GM23338 (cell line): ENCODE measurements around the gene PLXND1.

ENCODE experiments used
- CREB1 ChIP-seq: fragments of 250-450 bp; sonication (Bioruptor Pico); IDR thresholded peaks from 2 replicates; pipeline ENCODE4 v1.5.0; 2020; ENCODE audit warnings: low read depth, mild to moderate bottlenecking, moderate library complexity
- CTCF ChIP-seq, 2 experiments: fragments of 200-600 bp in 1 of 2; sonication (generic) in 1 of 2; conservative IDR thresholded peaks; 2 replicates each; pipeline versions ENCODE4 v1.5.1 to v1.6.1; 2016 to 2017; ENCODE audit warnings: antibody characterized with exemption in 2 of 2, low read depth in 2 of 2, mild to moderate bottlenecking in 2 of 2, moderate library complexity in 1 of 2
- EZH2 ChIP-seq: fragments of 200-600 bp; sonication (generic); IDR thresholded peaks from one replicate; pipeline ENCODE4 v1.8.0; 2017; ENCODE audit warnings: antibody characterized with exemption, mild to moderate bottlenecking, low read depth; ENCODE audit not compliant: unreplicated experiment
- EZH2phosphoT487 ChIP-seq: fragments of 200-600 bp; sonication (generic); IDR thresholded peaks from one replicate; pipeline ENCODE4 v1.8.1; 2018; ENCODE audit warnings: antibody characterized with exemption; ENCODE audit not compliant: unreplicated experiment
- JUNB ChIP-seq: IDR thresholded peaks from one replicate; pipeline ENCODE4 v1.6.1; 2016; ENCODE audit warnings: antibody characterized with exemption; ENCODE audit not compliant: unreplicated experiment
- NANOG ChIP-seq: IDR thresholded peaks from 2 replicates; pipeline ENCODE4 v1.6.1; 2016; ENCODE audit warnings: antibody characterized with exemption, borderline replicate concordance
- POLR2AphosphoS5 ChIP-seq: IDR thresholded peaks from 2 replicates; pipeline ENCODE4 v1.6.1; 2016; ENCODE audit warnings: antibody characterized with exemption, low read depth
- REST ChIP-seq: IDR thresholded peaks from one replicate; pipeline ENCODE4 v1.6.1; 2018; ENCODE audit warnings: antibody characterized with exemption; ENCODE audit not compliant: unreplicated experiment
- STAT1 ChIP-seq: IDR thresholded peaks from one replicate; pipeline ENCODE4 v1.6.1; 2016; ENCODE audit warnings: antibody characterized with exemption; ENCODE audit not compliant: unreplicated experiment
- ZNF114 ChIP-seq: fragments of 250-450 bp; sonication (Bioruptor Pico); IDR thresholded peaks from 2 replicates; pipeline ENCODE4 v1.5.0; 2020; ENCODE audit warnings: mild to moderate bottlenecking, moderate library complexity
- ZNF331 ChIP-seq: fragments of 250-450 bp; sonication (Bioruptor Pico); IDR thresholded peaks from 2 replicates; pipeline ENCODE4 v1.5.0; 2020; ENCODE audit warnings: low read depth, mild to moderate bottlenecking, moderate library complexity
- TF ChIP-seq, protein P1 (sequence below): fragments of 250-450 bp; sonication (Bioruptor Pico); IDR thresholded peaks from 2 replicates; pipeline ENCODE4 v1.5.0; 2020; ENCODE audit warnings: mild to moderate bottlenecking, moderate library complexity
- TF ChIP-seq, protein P2 (sequence below): IDR thresholded peaks from 2 replicates; pipeline ENCODE4 v1.6.1; 2016; ENCODE audit warnings: antibody characterized with exemption

- TF ChIP-seq CTCF (conservative IDR thresholded peaks at IDR 0.05; ENCODE audit: low read depth in 2 of 2), result no peak
- no peak for TF ChIP-seq POLR2AphosphoS5
- no peak for TF ChIP-seq EZH2
- TF ChIP-seq EZH2phosphoT487, result no peak
- no peak for TF ChIP-seq CREB1 (CRISPR knock-in tag)
- TF ChIP-seq REST, result no peak
- TF ChIP-seq, protein P1, sequence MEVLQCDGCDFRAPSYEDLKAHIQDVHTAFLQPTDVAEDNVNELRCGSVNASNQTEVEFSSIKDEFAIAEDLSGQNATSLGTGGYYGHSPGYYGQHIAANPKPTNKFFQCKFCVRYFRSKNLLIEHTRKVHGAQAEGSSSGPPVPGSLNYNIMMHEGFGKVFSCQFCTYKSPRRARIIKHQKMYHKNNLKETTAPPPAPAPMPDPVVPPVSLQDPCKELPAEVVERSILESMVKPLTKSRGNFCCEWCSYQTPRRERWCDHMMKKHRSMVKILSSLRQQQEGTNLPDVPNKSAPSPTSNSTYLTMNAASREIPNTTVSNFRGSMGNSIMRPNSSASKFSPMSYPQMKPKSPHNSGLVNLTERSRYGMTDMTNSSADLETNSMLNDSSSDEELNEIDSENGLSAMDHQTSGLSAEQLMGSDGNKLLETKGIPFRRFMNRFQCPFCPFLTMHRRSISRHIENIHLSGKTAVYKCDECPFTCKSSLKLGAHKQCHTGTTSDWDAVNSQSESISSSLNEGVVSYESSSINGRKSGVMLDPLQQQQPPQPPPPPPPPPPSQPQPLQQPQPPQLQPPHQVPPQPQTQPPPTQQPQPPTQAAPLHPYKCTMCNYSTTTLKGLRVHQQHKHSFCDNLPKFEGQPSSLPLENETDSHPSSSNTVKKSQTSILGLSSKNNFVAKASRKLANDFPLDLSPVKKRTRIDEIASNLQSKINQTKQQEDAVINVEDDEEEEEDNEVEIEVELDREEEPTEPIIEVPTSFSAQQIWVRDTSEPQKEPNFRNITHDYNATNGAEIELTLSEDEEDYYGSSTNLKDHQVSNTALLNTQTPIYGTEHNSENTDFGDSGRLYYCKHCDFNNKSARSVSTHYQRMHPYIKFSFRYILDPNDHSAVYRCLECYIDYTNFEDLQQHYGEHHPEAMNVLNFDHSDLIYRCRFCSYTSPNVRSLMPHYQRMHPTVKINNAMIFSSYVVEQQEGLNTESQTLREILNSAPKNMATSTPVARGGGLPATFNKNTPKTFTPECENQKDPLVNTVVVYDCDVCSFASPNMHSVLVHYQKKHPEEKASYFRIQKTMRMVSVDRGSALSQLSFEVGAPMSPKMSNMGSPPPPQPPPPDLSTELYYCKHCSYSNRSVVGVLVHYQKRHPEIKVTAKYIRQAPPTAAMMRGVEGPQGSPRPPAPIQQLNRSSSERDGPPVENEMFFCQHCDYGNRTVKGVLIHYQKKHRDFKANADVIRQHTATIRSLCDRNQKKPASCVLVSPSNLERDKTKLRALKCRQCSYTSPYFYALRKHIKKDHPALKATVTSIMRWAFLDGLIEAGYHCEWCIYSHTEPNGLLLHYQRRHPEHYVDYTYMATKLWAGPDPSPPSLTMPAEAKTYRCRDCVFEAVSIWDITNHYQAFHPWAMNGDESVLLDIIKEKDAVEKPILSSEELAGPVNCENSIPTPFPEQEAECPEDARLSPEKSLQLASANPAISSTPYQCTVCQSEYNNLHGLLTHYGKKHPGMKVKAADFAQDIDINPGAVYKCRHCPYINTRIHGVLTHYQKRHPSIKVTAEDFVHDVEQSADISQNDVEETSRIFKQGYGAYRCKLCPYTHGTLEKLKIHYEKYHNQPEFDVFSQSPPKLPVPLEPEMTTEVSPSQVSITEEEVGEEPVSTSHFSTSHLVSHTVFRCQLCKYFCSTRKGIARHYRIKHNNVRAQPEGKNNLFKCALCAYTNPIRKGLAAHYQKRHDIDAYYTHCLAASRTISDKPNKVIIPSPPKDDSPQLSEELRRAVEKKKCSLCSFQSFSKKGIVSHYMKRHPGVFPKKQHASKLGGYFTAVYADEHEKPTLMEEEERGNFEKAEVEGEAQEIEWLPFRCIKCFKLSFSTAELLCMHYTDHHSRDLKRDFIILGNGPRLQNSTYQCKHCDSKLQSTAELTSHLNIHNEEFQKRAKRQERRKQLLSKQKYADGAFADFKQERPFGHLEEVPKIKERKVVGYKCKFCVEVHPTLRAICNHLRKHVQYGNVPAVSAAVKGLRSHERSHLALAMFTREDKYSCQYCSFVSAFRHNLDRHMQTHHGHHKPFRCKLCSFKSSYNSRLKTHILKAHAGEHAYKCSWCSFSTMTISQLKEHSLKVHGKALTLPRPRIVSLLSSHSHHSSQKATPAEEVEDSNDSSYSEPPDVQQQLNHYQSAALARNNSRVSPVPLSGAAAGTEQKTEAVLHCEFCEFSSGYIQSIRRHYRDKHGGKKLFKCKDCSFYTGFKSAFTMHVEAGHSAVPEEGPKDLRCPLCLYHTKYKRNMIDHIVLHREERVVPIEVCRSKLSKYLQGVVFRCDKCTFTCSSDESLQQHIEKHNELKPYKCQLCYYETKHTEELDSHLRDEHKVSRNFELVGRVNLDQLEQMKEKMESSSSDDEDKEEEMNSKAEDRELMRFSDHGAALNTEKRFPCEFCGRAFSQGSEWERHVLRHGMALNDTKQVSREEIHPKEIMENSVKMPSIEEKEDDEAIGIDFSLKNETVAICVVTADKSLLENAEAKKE (CRISPR knock-in tag), result no peak
- TF ChIP-seq, protein P2, sequence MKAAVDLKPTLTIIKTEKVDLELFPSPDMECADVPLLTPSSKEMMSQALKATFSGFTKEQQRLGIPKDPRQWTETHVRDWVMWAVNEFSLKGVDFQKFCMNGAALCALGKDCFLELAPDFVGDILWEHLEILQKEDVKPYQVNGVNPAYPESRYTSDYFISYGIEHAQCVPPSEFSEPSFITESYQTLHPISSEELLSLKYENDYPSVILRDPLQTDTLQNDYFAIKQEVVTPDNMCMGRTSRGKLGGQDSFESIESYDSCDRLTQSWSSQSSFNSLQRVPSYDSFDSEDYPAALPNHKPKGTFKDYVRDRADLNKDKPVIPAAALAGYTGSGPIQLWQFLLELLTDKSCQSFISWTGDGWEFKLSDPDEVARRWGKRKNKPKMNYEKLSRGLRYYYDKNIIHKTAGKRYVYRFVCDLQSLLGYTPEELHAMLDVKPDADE, result no peak
- TF ChIP-seq JUNB, result no peak
- no peak for TF ChIP-seq ZNF331 (CRISPR knock-in tag)
- no peak for TF ChIP-seq STAT1
- no peak for TF ChIP-seq NANOG
- TF ChIP-seq ZNF114 (CRISPR knock-in tag), result no peak
Measured at GRCh38 chr3:129598484-129598883, 8.0 kb downstream of the PLXND1 start.
